CD4-positive, alpha-beta T cell treated with Interferon gamma for 1 hour (primary cell): ENCODE data around the gene LHPP.

Source experiments
- DNase-seq: peaks from one replicate; pipeline ENCODE4 v3.0.0-alpha.2; 2020

The LHPP gene

GRCh38 chr10:124473070-124473469, 11.4 kb downstream of the LHPP start:
- no peak for DNase-seq

- no peak for DNase-seq
Measured at GRCh38 chr10:124474514-124475070, 13.0 kb downstream of the LHPP start.

GRCh38 chr10:124476043-124476725, 14.6 kb downstream of the LHPP start:
- no peak for DNase-seq

- DNase-seq = no peak
Measured at GRCh38 chr10:124477614-124478363, 16.2 kb downstream of the LHPP start.

- no peak for DNase-seq
Measured at GRCh38 chr10:124478515-124478914, 16.9 kb downstream of the LHPP start.

GRCh38 chr10:124480860-124481259, 19.2 kb downstream of the LHPP start:
- DNase-seq = no peak

GRCh38 chr10:124481717-124482116, 20.1 kb downstream of the LHPP start:
- no peak for DNase-seq

- DNase-seq = no peak
Measured at GRCh38 chr10:124482236-124482800, 20.7 kb downstream of the LHPP start.

GRCh38 chr10:124482876-124483275, 21.3 kb downstream of the LHPP start:
- DNase-seq = no peak

- DNase-seq = no peak
Measured at GRCh38 chr10:124484031-124484430, 22.4 kb downstream of the LHPP start.

- no peak for DNase-seq
Measured at GRCh38 chr10:124484661-124485060, 23.0 kb downstream of the LHPP start.

GRCh38 chr10:124486635-124487034, 25.0 kb downstream of the LHPP start:
- no peak for DNase-seq

GRCh38 chr10:124491105-124491504, 29.5 kb downstream of the LHPP start:
- no peak for DNase-seq

- DNase-seq = no peak
Measured at GRCh38 chr10:124492266-124492665, 30.6 kb downstream of the LHPP start.

- peak; percentile 11 for DNase-seq
Measured at GRCh38 chr10:124493214-124493882, 31.7 kb downstream of the LHPP start.

- no peak for DNase-seq
Measured at GRCh38 chr10:124494046-124494807, 32.6 kb downstream of the LHPP start.

GRCh38 chr10:124495162-124495561, 33.5 kb downstream of the LHPP start:
- DNase-seq = no peak

- no peak for DNase-seq
Measured at GRCh38 chr10:124495725-124496124, 34.1 kb downstream of the LHPP start.

- no peak for DNase-seq
Measured at GRCh38 chr10:124496150-124496549, 34.5 kb downstream of the LHPP start.

- DNase-seq = no peak
Measured at GRCh38 chr10:124496620-124497019, 35.0 kb downstream of the LHPP start.

- DNase-seq = no peak
Measured at GRCh38 chr10:124497196-124497881, 35.7 kb downstream of the LHPP start.

- DNase-seq = no peak
Measured at GRCh38 chr10:124498056-124498455, 36.4 kb downstream of the LHPP start.
